ENCODE results near the gene UPP1. TPM values are rescaled to one million over a fixed set of nuclear protein-coding genes. Genes with fewer than 3 reads are reported as not detected.

UPP1 gene
- total RNA-seq, 1 donor from 2014 or later = 23.1 TPM

- no peaks in the 10 kb centered on the region for H3K36me3 Mint-ChIP-seq (ENCODE audit: low read depth)
- peaks cover 4% of the 10 kb centered on the region for H3K4me1 Mint-ChIP-seq
- peaks cover 3% of the 10 kb centered on the region for H3K27me3 Mint-ChIP-seq (ENCODE audit: low read depth)
- H3K27ac Mint-ChIP-seq (ENCODE audit: unreplicated experiment) = no peak overlapping the region
- TF ChIP-seq CTCF (conservative IDR thresholded peaks at IDR 0.05) = no peak
- DNase-seq (ENCODE audit: low read depth, low spot score) = no peak
- H3K4me3 Mint-ChIP-seq = no peak overlapping the region
- no peaks in the 10 kb centered on the region for H3K9me3 Mint-ChIP-seq
These were observed 43.8 kb upstream of the UPP1 start for GRCh38 chr7:48045195-48045765.

- no peaks in the 10 kb centered on the region for H3K36me3 Mint-ChIP-seq (ENCODE audit: low read depth)
- H3K9me3 Mint-ChIP-seq = no peaks in the 10 kb centered on the region
- no peak for TF ChIP-seq CTCF (conservative IDR thresholded peaks at IDR 0.05)
- H3K27me3 Mint-ChIP-seq (ENCODE audit: low read depth) = peaks cover 2% of the 10 kb centered on the region
- DNase-seq (ENCODE audit: low read depth, low spot score) = no peak
- H3K27ac Mint-ChIP-seq (ENCODE audit: unreplicated experiment) = no peak overlapping the region
- H3K4me3 Mint-ChIP-seq = no peak overlapping the region
- peaks cover 4% of the 10 kb centered on the region for H3K4me1 Mint-ChIP-seq
These were observed 42.6 kb upstream of the UPP1 start for GRCh38 chr7:48046458-48046857.

GRCh38 chr7:48048113-48048512 is 41.0 kb upstream of the UPP1 start:
- no peak overlapping the region for H3K4me3 Mint-ChIP-seq
- H3K27me3 Mint-ChIP-seq (ENCODE audit: low read depth) = peaks cover 2% of the 10 kb centered on the region
- no peaks in the 10 kb centered on the region for H3K36me3 Mint-ChIP-seq (ENCODE audit: low read depth)
- no peaks in the 10 kb centered on the region for H3K4me1 Mint-ChIP-seq
- TF ChIP-seq CTCF (conservative IDR thresholded peaks at IDR 0.05) = no peak
- H3K9me3 Mint-ChIP-seq = no peaks in the 10 kb centered on the region
- no peak overlapping the region for H3K27ac Mint-ChIP-seq (ENCODE audit: unreplicated experiment)
- DNase-seq (ENCODE audit: low read depth, low spot score) = no peak

GRCh38 chr7:48049850-48050249 is 39.2 kb upstream of the UPP1 start:
- Mint-ChIP-seq H3K4me3 (no peak overlapping the region), H3K4me1 (no peaks in the 10 kb centered on the region), H3K9me3 (peaks cover 2% of the 10 kb centered on the region), H3K27me3 (ENCODE audit: low read depth) (peaks cover 1% of the 10 kb centered on the region), H3K27ac (ENCODE audit: unreplicated experiment) (no peak overlapping the region), H3K36me3 (ENCODE audit: low read depth) (no peaks in the 10 kb centered on the region)
- no peak for DNase-seq (ENCODE audit: low read depth, low spot score)
- TF ChIP-seq CTCF (conservative IDR thresholded peaks at IDR 0.05) = no peak

- Mint-ChIP-seq H3K27ac (ENCODE audit: unreplicated experiment) (no peak overlapping the region), H3K4me3 (no peak overlapping the region), H3K36me3 (ENCODE audit: low read depth) (no peaks in the 10 kb centered on the region), H3K4me1 (no peaks in the 10 kb centered on the region), H3K9me3 (peaks cover 10% of the 10 kb centered on the region), H3K27me3 (ENCODE audit: low read depth) (no peaks in the 10 kb centered on the region)
- DNase-seq (ENCODE audit: low read depth, low spot score) = no peak
- TF ChIP-seq CTCF (conservative IDR thresholded peaks at IDR 0.05) = no peak
These were observed 36.3 kb upstream of the UPP1 start for GRCh38 chr7:48052748-48053147.
